Activated CD8-positive, alpha-beta memory T cell treated with anti-CD3 and anti-CD28 coated beads for 4 hours (primary cell): Measurements from ENCODE around the gene TRIOBP.

Experiments
- DNase-seq, 2 donors: peaks; one replicate each; pipeline ENCODE4 v3.0.0-alpha.2; 2020; ENCODE audit warnings: low read depth in 2 of 2

TRIOBP gene

GRCh38 chr22:37824674-37825641 is 128.1 kb downstream of the TRIOBP start:
- DNase-seq, result no peak
